ENCODE results near the gene SERTM1.

Gene SERTM1

GRCh38 chr13:36710396-36710795 is 36.6 kb downstream of the SERTM1 start:
- H3K27ac ChIP-seq = no peak overlapping the region

GRCh38 chr13:36712290-36712689 is 38.5 kb downstream of the SERTM1 start:
- no peak overlapping the region for H3K27ac ChIP-seq
- TF ChIP-seq ZFX (IDR thresholded peaks at IDR 0.05) (no peak), CTCF (conservative IDR thresholded peaks at IDR 0.05) (no peak)

More at GRCh38 chr13:36710396-36710795, 36.6 kb downstream of the SERTM1 start:
- no peak for TF ChIP-seq ZFX (IDR thresholded peaks at IDR 0.05)
- no peak for TF ChIP-seq CTCF (conservative IDR thresholded peaks at IDR 0.05)

DNA sequence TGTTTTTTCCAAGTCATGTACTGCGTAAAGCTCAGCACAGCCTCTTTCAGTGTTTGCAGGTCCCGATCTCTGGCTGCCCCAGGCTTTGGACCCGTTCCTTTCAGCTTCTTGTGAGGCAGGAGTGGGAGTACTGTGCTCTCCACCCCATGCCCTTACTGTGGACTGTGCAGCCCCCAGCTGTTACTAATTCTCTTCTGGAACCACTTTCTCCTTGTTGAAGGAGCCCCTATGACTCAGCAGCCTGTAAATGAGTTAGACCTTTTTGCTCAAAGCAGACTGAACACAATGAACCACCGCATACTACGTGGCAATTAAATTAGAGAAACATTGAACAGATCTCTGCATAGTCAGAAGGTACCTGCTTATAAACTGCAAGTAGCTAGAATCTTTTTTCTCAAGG is 39.0 kb downstream of the SERTM1 start:
- no peak for TF ChIP-seq ZFX (IDR thresholded peaks at IDR 0.05)
- TF ChIP-seq CTCF (conservative IDR thresholded peaks at IDR 0.05) = no peak
- H3K27ac ChIP-seq = no peak overlapping the region

GRCh38 chr13:36713887-36714286 is 40.1 kb downstream of the SERTM1 start:
- TF ChIP-seq CTCF (conservative IDR thresholded peaks at IDR 0.05) (no peak), ZFX (IDR thresholded peaks at IDR 0.05) (no peak)
- no peak overlapping the region for H3K27ac ChIP-seq

- no peak for TF ChIP-seq CTCF (conservative IDR thresholded peaks at IDR 0.05)
- no peak for TF ChIP-seq ZFX (IDR thresholded peaks at IDR 0.05)
- no peak overlapping the region for H3K27ac ChIP-seq
These were observed 42.0 kb downstream of the SERTM1 start for GRCh38 chr13:36715841-36716240.

GRCh38 chr13:36717017-36717416 is 43.2 kb downstream of the SERTM1 start:
- TF ChIP-seq CTCF (conservative IDR thresholded peaks at IDR 0.05) (no peak), ZFX (IDR thresholded peaks at IDR 0.05) (no peak)

GRCh38 chr13:36717966-36718545 is 44.2 kb downstream of the SERTM1 start:
- TF ChIP-seq ZFX (IDR thresholded peaks at IDR 0.05) = no peak
- TF ChIP-seq CTCF (conservative IDR thresholded peaks at IDR 0.05) = no peak
- H3K27ac ChIP-seq = no peak overlapping the region

More at GRCh38 chr13:36717017-36717416, 43.2 kb downstream of the SERTM1 start:
- no peak overlapping the region for H3K27ac ChIP-seq
